ENCODE data around the gene PLA2G10.
"Not testable (repeated sequence)": the region's sequence is repeated elsewhere in the genome, so short reads cannot be mapped to it uniquely, and the experiment has no call there.

PLA2G10 gene, protein sequence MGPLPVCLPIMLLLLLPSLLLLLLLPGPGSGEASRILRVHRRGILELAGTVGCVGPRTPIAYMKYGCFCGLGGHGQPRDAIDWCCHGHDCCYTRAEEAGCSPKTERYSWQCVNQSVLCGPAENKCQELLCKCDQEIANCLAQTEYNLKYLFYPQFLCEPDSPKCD

DNA sequence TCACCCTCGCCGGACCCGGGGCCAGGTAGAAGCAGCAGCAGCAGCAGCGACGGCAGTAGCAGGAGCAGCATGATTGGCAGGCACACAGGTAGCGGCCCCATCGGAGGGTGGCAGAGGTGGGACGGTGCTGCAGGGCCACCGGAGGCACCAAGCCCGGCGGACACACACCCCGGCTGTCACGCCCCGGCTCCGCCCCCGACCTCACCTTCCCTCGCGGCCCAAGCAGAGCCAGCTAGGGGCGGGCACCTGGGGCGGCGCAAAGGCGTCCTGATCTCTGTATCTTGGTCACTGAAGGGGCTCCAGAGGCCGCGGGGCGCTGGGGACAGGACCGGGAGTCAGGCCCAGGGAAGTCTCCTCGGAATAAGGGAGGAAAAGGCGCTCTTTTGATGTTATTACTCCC, at the start of gene PLA2G10:
TSS of gene PLA2G10 (minus strand) at position 180 of the 400 bp plus-strand sequence. CDS start at position 101, 79 bp downstream.
- not testable (repeated sequence) for DNase-seq (ENCODE audit: low read depth)

DNA sequence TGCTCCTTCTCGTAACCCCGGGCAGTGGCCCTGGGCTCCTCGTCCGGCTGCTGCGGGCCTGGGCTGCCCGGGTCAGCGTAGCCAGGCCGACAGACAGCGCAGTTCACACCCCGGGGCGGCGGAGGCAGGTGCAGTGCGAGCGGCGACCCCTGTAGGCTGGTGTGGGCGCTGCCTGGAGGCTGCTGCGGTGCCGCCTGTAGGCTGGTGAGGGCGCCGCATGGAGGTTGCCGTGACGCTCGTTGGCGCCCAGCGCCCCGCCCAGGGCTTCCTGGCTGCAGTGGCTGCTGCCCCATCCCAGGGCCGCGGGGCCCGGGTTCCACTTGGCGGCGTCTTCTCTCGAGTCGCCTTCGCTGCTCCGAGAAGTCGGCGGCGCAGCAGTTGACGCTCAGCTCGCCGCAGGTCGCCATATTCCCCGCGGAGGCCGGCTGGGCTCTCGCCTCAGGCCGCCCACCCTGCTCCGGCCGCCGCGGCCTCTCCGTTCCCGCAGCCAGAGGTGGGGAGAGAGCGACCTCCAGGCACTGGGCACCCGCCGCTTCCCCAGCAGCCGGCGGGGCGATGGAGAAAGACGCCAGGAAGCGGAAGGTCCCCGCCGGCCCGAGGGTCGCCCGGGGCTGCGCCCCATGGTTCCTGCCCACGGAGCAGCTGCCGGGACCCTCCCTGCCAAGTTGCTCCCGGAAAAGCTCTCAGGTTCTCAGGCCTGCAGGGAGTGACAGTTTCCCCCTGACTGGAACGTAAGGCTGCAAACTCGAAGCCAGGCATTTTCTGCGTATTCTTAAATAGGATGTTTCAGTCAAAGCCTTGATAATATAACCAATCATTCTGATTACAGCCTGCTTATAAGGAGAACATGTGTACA, 48.4 kb upstream of the PLA2G10 start, which contains the start of gene NPIPA2:
TSS of gene NPIPA2 (plus strand) at position 261 of the 856 bp plus-strand sequence. CDS start 5,533 bp downstream, outside the sequence.
- DNase-seq (ENCODE audit: low read depth) = not testable (repeated sequence)

DNA sequence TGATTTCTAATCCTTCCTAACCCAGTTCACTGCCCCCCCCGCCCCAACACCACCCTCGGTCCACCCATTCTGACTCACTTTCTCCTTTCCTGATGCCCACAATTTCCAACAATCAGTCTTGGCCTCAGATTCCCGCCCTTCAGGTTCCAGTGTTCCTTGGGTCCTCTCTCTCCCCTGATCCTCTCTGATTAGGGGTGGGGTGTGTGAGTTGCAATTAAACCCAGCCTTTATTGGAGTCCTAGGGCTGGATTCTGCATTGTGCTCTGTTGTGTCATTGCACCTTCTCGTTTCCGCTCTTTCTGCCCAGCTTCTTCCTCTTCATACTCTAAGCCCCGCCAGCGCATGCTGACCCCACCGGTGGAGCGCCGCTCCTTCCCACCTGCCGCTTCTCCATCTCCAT, 47.7 kb upstream of the PLA2G10 start:
- DNase-seq (ENCODE audit: low read depth) = not testable (repeated sequence)

DNA sequence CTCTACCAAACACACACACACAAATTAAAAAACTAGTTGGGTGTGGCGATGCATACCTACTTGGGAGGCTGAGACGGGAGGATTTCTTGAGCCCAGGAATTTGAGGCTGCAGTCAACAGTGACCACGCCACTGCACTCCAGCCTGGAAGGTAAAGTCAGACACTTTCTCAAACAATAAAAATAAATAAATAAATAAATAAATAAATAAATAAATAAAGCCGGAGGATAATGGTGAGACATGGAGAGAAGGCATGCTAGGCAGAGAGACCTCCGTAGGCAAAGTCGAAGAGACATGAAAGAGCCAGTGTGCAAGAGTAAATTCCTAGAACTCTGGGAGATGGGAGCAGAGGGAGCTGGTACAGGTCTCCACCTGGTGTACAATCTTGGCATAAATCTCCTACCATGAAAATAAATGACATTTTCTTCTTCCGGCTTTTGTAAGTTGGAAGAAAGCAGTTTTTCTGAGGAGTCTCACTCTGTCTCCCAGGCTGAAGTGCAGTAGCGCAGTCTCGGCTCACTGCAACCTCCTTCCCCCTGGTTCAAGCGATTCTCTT, 46.8 kb upstream of the PLA2G10 start:
- DNase-seq (ENCODE audit: low read depth) = not testable (repeated sequence)

DNA sequence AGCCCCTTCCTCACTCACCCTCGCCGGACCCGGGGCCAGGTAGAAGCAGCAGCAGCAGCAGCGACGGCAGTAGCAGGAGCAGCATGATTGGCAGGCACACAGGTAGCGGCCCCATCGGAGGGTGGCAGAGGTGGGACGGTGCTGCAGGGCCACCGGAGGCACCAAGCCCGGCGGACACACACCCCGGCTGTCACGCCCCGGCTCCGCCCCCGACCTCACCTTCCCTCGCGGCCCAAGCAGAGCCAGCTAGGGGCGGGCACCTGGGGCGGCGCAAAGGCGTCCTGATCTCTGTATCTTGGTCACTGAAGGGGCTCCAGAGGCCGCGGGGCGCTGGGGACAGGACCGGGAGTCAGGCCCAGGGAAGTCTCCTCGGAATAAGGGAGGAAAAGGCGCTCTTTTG, 39.1 kb upstream of the PLA2G10 start:
- DNase-seq (ENCODE audit: low read depth) = not testable (repeated sequence)

DNA sequence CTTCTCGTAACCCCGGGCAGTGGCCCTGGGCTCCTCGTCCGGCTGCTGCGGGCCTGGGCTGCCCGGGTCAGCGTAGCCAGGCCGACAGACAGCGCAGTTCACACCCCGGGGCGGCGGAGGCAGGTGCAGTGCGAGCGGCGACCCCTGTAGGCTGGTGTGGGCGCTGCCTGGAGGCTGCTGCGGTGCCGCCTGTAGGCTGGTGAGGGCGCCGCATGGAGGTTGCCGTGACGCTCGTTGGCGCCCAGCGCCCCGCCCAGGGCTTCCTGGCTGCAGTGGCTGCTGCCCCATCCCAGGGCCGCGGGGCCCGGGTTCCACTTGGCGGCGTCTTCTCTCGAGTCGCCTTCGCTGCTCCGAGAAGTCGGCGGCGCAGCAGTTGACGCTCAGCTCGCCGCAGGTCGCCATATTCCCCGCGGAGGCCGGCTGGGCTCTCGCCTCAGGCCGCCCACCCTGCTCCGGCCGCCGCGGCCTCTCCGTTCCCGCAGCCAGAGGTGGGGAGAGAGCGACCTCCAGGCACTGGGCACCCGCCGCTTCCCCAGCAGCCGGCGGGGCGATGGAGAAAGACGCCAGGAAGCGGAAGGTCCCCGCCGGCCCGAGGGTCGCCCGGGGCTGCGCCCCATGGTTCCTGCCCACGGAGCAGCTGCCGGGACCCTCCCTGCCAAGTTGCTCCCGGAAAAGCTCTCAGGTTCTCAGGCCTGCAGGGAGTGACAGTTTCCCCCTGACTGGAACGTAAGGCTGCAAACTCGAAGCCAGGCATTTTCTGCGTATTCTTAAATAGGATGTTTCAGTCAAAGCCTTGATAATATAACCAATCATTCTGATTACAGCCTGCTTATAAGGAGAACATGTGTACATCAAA, 9.3 kb upstream of the PLA2G10 start, which contains the start of gene NPIPA3:
TSS of gene NPIPA3 (plus strand) at position 256 of the 856 bp plus-strand sequence. CDS start 5,533 bp downstream, outside the sequence.
- not testable (repeated sequence) for DNase-seq (ENCODE audit: low read depth)

DNA sequence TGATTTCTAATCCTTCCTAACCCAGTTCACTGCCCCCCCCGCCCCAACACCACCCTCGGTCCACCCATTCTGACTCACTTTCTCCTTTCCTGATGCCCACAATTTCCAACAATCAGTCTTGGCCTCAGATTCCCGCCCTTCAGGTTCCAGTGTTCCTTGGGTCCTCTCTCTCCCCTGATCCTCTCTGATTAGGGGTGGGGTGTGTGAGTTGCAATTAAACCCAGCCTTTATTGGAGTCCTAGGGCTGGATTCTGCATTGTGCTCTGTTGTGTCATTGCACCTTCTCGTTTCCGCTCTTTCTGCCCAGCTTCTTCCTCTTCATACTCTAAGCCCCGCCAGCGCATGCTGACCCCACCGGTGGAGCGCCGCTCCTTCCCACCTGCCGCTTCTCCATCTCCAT, 8.6 kb upstream of the PLA2G10 start:
- not testable (repeated sequence) for DNase-seq (ENCODE audit: low read depth)

DNA sequence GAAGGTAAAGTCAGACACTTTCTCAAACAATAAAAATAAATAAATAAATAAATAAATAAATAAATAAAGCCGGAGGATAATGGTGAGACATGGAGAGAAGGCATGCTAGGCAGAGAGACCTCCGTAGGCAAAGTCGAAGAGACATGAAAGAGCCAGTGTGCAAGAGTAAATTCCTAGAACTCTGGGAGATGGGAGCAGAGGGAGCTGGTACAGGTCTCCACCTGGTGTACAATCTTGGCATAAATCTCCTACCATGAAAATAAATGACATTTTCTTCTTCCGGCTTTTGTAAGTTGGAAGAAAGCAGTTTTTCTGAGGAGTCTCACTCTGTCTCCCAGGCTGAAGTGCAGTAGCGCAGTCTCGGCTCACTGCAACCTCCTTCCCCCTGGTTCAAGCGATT, 7.8 kb upstream of the PLA2G10 start:
- not testable (repeated sequence) for DNase-seq (ENCODE audit: low read depth)

DNA sequence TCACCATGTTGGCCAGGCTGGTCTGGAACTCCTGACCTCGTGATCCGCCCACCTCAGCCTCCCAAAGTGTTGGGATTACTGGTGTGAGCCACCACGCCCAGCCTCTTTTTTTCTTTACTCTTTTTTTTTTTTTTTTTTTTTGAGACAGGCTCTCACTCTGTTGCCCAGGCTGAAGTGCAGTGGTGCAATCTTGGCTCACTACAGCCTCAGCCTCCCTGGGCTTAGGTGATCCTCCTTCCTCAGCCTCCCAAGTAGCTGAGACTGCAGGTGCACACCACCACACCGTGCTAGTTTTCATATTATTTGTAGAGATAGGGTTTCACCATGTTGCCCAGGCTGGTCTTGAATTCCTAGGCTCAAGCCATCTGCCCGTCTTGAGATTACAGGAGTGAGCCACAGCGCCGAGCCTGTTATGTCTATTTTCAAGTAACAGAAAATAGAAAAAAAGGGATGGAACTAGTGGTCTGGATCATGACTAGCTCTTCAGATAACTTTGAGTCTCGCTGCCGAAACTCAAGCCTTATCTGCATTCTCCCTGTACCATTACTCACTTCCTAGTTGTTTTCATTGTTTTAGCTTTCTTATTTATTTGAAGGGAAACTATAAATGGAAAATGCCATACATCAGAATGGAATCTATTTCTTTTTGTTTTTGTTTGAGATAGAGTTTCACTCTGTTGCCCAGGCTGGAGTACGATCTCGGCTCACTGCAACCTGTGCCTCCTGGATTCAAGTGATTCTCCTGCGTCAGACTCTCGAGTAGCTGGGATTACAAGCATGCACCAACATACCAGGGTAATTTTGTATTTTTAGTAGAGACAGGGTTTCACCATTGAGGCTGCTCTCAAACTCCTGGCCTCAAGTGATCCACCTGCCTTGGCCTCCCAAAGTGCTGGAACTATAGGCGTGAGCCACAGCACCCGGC, 8.0 kb downstream of the PLA2G10 start:
- not testable (repeated sequence) for DNase-seq (ENCODE audit: low read depth)

DNA sequence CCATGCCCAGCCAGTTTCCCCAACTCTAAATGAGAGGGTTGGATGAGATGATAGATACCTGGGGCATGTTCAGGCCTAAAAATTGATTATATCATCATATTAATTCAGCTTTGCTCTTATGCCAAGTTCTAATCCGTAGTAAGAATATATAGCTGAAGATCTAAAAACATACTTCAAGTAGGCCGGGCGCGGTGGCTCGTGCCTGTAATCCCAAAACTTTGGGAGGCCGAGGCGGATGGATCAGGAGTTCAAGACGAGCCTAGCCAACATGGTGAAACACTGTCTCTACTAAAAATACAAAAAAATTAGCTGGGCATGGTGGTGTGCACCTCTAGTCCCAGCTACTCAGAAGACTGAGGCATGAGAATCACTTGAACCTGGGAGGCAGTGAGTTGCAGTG, 12.0 kb downstream of the PLA2G10 start:
- DNase-seq (ENCODE audit: low read depth) = no peak

DNA sequence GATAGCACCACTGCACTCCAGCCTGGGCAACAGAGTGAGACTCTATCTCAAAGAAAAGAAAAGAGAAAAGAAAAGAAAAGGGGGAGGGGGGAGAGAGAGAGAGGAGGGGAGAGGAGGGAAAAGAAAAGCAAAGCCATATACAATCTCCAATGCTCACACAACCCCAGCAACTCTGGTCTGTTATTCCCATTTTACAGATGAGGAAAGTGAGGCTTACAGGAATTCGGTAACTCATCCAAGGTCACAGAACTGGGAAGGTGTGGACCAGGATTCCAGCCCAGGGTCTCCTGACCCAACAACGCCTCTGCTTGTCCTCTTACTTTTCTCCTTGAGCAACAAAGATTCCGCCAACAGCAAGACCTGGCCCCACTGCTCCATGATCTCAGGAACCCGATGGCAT, 13.0 kb downstream of the PLA2G10 start:
- no peak for DNase-seq (ENCODE audit: low read depth)

DNA sequence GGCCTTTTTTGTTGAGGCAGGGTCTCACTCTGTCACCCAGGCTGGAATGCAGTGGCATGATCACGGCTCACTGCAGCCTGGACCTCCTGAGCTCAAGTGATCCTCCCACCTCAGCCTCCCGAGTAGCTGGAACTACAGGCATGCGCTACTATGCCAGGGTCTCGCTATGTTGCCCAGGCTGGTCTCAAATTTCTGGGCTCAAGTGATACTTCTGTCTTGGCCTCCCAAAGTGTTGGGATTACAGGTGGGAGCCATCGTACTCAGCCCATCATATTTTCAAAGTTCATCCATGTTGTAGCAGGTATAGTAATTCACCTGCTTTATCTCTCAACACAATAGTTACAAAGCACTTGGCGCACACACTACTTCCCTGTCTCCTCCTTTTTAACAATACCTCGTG, 13.7 kb downstream of the PLA2G10 start:
- DNase-seq (ENCODE audit: low read depth) = not testable (repeated sequence)

DNA sequence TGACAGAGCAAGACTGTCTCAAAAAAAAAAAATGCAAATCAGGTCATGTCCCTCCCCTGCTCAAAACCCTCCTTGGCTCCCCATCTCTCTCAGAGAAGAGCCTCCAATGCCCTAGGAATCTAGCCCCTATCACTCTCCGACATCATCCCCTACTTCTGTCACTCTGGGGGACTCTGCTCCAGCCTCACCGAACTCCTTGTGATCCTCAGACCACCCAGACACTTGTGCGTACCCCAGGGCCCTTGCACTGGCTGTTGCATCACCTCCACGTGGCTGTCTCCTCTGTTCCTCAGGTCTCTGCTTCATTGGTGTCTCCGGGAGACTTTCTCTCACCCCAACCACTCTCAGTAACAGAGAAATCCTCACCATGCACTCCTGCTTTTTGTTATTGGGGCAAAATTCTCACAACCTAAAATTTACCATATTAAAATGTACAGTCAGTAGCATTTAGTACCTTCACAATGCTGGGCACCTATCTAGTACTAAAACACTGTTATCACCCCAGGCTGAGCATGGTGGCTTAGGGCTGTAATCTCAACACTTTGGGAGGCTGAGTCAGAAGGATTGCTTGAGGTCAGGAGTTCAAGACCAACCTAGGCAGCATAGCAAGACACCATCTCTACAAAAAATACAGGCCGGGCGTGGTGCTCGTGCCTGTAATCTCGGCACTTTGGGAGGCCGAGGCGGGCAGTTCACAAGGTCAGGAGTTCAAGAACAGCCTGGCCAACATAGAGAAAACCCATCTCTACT, 15.2 kb downstream of the PLA2G10 start:
- no peak for DNase-seq (ENCODE audit: low read depth)

DNA sequence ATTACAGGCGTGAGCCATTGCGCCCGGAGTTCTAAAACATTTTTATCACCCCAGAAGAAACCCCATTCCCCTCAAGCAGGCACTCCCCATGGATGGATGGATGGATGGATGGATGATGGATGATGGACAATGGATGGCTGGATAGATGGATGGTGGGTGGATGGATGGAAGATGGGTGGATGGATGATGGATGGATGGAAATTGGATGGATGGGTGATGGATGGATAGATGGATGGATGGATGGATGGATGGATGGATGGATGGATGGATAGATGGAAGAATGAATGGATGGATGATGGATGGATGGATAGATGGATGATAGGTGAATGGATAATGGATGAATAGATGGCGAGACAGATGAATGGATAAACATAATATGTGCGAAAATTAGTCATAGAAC, 16.5 kb downstream of the PLA2G10 start:
- no peak for DNase-seq (ENCODE audit: low read depth)

DNA sequence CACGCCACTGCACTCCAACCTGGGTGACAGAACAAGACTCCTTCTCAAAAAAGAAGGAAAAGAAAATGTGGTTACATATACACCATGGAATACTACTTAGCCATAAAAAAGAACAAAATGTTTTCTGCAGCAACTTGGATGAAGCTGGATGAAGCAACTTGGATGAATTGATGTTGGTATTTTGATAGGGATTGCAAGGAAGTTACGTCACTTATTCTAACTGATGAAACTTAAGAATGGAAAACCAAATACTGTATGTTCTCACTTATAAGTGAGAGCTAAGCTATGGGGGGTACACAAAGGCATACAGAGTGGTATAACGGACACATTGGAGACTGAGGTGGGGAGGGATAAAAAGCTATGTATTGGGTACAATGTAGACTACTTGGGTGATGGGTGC, 17.5 kb downstream of the PLA2G10 start:
- DNase-seq (ENCODE audit: low read depth) = no peak

DNA sequence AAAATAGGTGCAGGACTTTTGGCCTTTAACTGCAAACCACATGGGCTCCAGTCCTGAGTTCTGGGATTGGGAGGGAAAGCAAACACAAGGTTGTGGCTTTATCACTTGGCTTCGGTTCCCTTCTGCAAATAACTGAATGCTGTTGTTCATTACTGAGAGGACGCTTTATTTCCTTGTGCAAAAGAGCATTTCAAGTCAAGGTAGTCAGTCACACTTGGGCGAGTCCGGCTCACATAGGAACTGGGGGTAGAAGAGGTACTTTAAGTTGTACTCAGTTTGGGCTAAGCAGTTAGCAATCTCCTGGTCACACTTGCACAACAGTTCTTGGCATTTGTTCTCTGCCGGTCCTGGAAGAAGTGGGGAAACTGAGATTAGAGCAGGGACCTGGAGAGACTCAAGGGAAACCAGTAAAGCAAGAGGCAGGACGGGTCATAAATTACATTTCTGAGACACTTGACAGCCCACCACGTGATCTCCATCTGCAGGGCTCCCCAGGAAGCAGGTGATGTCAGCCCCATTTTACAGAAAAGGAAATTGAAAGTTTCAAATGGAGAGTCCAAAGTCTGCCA, 21.6 kb downstream of the PLA2G10 start:
- DNase-seq (ENCODE audit: low read depth) = no peak

DNA sequence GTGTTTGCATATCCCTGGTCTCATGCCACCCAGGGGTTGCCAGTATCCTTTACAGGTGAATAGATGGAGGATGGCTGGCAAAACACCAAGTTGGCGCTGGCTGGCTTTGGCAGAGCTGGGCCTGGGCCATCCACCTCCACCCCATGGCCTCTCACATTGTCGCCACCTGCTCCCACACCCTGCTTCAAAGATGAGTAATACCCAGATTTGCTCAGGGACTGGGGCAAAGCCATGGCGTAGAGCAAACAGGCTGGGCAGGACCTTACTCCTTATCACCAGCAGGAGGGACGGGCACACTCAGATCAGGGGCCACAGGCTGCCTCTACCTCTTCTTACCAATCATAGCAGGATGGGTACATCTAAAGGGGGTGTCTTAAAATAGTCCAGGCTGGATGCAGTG, 24.3 kb downstream of the PLA2G10 start:
- no peak for DNase-seq (ENCODE audit: low read depth)

DNA sequence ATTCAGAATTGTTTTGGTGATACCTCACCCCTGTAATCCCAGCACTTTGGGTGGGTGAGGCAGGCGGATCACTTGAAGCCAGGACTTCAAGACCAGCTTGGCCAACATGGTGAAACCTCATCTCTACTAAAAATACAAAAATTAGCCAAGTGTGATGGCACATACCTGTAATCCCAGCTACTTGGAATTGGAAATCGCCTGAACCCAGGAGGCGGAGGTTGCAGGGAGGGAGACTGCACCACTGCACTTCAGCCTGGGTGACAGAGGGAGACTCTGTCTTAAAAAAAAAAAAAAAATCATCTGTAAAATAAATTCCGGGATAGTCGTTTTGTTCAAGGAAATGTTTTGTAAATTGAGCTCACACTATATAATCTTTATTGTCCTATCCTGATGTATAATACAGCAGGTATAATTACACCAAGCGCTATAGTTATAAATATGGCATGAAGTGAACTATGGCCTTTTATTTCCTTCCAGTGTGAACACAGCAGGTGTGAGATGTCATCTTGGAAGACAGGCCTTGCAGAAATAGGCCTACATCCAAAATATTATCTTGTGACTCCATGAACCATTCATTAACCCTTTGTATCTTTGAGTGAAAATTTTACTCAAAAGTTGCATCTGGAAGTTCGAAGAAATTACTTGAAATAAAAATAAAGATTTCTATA, 25.4 kb downstream of the PLA2G10 start:
- DNase-seq (ENCODE audit: low read depth) = no peak

Measured in GM04503 (cell line).